Measurements from ENCODE around the gene MARS2. TPM values are rescaled to one million over a fixed set of nuclear protein-coding genes. Genes with fewer than 3 reads are reported as not detected.
"Not testable (repeated sequence)": the region's sequence is repeated elsewhere in the genome, so short reads cannot be mapped to it uniquely, and the experiment has no call there.

The MARS2 gene
- total RNA-seq, 1 donor from 2014 or later: 16.0 TPM

DNA sequence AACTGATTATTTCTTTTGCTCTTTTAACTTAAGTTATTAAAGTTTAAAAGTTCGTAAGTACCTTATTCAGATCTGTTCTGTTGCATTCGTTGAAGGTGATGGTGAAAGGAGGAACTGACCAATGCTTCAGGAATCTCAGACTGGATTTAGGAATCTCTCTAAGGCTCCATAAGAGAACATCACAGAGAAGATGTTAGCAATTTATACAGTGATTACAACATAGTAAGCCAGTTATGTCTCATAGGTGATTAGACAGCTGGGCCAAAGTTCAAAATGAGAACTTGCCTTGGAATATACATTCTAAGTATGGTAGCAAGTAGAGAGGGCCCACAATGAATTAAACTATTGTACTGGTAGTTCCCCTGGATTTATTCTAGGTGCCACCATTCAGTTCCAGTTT lies 3.2 kb downstream of the MARS2 start:
- Mint-ChIP-seq H3K27me3 (ENCODE audit: low read depth) (no peaks in the 10 kb centered on the region), H3K4me3 (peak overlapping the region; percentile 42), H3K9me3 (no peaks in the 10 kb centered on the region), H3K4me1 (peaks cover 44% of the 10 kb centered on the region), H3K27ac (ENCODE audit: unreplicated experiment) (no peak overlapping the region), H3K36me3 (ENCODE audit: low read depth) (peaks cover 13% of the 10 kb centered on the region)
- TF ChIP-seq, protein P1, sequence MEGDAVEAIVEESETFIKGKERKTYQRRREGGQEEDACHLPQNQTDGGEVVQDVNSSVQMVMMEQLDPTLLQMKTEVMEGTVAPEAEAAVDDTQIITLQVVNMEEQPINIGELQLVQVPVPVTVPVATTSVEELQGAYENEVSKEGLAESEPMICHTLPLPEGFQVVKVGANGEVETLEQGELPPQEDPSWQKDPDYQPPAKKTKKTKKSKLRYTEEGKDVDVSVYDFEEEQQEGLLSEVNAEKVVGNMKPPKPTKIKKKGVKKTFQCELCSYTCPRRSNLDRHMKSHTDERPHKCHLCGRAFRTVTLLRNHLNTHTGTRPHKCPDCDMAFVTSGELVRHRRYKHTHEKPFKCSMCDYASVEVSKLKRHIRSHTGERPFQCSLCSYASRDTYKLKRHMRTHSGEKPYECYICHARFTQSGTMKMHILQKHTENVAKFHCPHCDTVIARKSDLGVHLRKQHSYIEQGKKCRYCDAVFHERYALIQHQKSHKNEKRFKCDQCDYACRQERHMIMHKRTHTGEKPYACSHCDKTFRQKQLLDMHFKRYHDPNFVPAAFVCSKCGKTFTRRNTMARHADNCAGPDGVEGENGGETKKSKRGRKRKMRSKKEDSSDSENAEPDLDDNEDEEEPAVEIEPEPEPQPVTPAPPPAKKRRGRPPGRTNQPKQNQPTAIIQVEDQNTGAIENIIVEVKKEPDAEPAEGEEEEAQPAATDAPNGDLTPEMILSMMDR (conservative IDR thresholded peaks at IDR 0.05): no peak
- no peak for DNase-seq (ENCODE audit: low read depth, low spot score)

DNA sequence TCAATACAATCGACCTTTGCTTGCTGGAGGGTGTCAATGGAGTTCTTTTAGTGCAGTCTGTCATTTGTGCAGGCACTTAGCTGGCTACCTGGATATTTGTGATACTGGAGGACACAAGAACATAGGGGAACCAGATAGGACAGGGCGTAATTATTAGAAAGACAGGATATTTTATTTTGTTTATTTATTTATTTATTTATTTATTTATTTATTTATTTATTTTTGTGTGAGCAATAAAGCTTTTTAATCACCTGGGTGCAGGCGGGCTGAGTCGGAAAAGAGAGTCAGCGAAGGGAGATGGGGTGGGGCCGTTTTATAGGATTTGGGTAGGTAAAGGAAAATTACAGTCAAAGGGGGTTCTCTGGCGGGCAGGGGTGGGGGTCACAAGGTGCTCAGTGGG lies 4.0 kb downstream of the MARS2 start:
- Mint-ChIP-seq H3K36me3 (ENCODE audit: low read depth) (peaks cover 13% of the 10 kb centered on the region), H3K4me3 (peak overlapping the region; percentile 70), H3K4me1 (peaks cover 44% of the 10 kb centered on the region)
- not testable (repeated sequence) for H3K27me3 Mint-ChIP-seq (ENCODE audit: low read depth); H3K27ac Mint-ChIP-seq (ENCODE audit: unreplicated experiment); DNase-seq (ENCODE audit: low read depth, low spot score); H3K9me3 Mint-ChIP-seq

DNA sequence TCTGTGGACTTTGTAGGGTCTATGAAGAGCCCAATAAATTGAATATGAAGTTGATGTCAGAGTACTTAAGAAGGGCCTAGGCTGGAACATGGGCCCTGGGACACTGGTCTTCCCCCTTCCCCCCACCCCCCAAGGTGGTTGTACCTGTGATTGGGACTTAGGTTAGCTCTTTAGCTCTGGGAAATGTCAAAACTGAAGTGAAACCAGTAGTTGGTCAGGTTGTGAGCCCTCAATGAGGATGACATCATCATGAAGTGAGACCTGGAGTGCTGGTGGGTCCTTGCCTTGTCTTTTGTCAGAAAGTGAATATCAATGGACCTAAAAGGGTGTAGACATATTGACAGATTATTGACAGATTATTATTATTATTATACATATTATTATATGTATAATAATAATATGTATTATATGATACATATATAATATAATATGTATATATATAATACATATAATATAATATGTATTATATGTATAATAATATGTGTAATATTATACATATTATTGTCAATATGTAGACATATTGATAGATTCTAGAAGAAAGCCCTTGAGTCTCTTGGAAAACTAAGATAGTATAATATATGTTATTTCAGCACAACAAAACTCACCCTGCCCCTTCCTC lies 5.4 kb downstream of the MARS2 start:
- Mint-ChIP-seq H3K4me1 (peaks cover 39% of the 10 kb centered on the region), H3K27ac (ENCODE audit: unreplicated experiment) (no peak overlapping the region), H3K4me3 (peak overlapping the region; percentile 21), H3K9me3 (no peaks in the 10 kb centered on the region), H3K27me3 (ENCODE audit: low read depth) (no peaks in the 10 kb centered on the region), H3K36me3 (ENCODE audit: low read depth) (peaks cover 13% of the 10 kb centered on the region)
- no peak for DNase-seq (ENCODE audit: low read depth, low spot score)
- TF ChIP-seq, protein P1 (conservative IDR thresholded peaks at IDR 0.05): no peak

DNA sequence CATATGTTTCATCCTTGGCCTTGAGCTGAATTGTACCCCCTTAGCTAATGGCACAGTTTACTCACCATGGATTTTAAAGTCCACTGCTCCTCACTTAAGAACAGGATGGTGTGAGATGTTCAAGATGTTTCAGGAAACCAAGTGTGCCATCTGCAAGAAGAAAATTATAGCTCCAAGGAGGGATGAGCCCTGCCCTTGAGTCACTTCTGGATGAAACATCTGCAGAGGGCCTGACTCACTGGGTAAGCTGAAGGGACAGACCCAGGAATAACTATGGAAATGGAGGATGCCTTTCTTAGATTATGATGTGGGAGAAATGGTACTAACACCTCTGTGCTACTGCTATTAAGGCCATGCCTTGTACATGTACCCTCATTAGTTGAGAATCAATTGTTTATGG lies 6.4 kb downstream of the MARS2 start:
- H3K27ac Mint-ChIP-seq (ENCODE audit: unreplicated experiment): no peak overlapping the region
- no peak overlapping the region for H3K4me3 Mint-ChIP-seq
- H3K4me1 Mint-ChIP-seq: peaks cover 32% of the 10 kb centered on the region
- H3K27me3 Mint-ChIP-seq (ENCODE audit: low read depth): no peaks in the 10 kb centered on the region
- TF ChIP-seq, protein P1 (conservative IDR thresholded peaks at IDR 0.05): no peak
- peaks cover 13% of the 10 kb centered on the region for H3K36me3 Mint-ChIP-seq (ENCODE audit: low read depth)
- no peaks in the 10 kb centered on the region for H3K9me3 Mint-ChIP-seq
- no peak for DNase-seq (ENCODE audit: low read depth, low spot score)

DNA sequence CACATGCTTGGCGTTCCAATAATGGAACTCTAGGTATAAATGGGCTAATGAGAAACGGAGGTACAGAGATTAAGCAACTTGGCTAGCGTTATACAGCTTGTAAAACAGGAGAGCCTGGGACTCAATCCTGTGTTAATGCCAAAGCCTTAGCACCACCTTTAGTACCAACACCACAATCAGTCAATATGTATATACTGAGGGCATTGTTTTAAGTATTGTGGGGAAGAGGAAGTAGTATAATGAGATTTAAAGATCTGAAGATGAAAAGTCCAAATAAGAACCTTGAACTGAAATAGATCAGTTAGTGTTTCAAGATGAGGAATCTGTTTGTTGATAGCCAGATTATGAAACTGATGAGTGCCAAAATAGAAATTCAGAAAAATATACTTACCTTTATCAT lies 8.1 kb downstream of the MARS2 start:
- DNase-seq (ENCODE audit: low read depth, low spot score): no peak
- H3K27me3 Mint-ChIP-seq (ENCODE audit: low read depth): no peaks in the 10 kb centered on the region
- H3K4me3 Mint-ChIP-seq: no peak overlapping the region
- H3K4me1 Mint-ChIP-seq: peaks cover 18% of the 10 kb centered on the region
- H3K36me3 Mint-ChIP-seq (ENCODE audit: low read depth): peaks cover 13% of the 10 kb centered on the region
- TF ChIP-seq, protein P1 (conservative IDR thresholded peaks at IDR 0.05): no peak
- H3K9me3 Mint-ChIP-seq: no peaks in the 10 kb centered on the region
- H3K27ac Mint-ChIP-seq (ENCODE audit: unreplicated experiment): no peak overlapping the region

DNA sequence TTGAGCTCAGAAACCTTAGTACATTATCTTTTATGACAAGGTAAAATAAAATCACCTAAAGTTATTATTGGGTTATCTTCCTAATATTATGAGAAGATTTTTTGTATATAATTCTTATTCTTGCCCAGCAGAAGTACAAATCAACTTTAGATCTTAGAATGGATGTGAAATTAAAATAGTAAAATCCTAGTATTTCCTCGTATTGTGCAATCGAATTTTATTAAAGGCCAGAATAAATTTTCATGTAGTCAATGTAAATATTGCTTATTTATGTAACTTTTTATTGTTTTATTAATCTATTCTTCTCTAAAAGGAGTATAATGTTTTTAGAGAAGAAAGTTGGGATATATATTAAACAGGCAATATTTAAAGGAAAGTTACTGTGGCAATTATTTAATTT lies 12.7 kb downstream of the MARS2 start:
- Mint-ChIP-seq H3K9me3 (no peaks in the 10 kb centered on the region), H3K4me3 (no peak overlapping the region), H3K27me3 (ENCODE audit: low read depth) (no peaks in the 10 kb centered on the region), H3K27ac (ENCODE audit: unreplicated experiment) (no peak overlapping the region), H3K4me1 (peaks cover 4% of the 10 kb centered on the region), H3K36me3 (ENCODE audit: low read depth) (no peaks in the 10 kb centered on the region)
- DNase-seq (ENCODE audit: low read depth, low spot score): no peak
- TF ChIP-seq, protein P1 (conservative IDR thresholded peaks at IDR 0.05): no peak
